Stimulated activated CD4-positive, alpha-beta T cell treated with anti-CD3 and anti-CD28 coated beads, Interleukin-1b, Interleukin-23, amount 100 ng/mL, for 48 hours (primary cell): ENCODE data around the gene MICAL3.
A peak's percentile ranks its signal among the peaks of the same experiment; 100 is the strongest.
"Not testable (repeated sequence)": the region's sequence is repeated elsewhere in the genome, so short reads cannot be mapped to it uniquely, and the experiment has no call there.

Source experiments
- DNase-seq: peaks from one replicate; pipeline ENCODE4 v3.0.0-alpha.2; 2020

MICAL3 gene

GRCh38 chr22:18024276-18024939 is at the start of gene MICAL3:
Gene MICAL3, minus strand, starts transcription at chr22:18024561. Its CDS starts 117,749 bp downstream, at chr22:17906812.
- DNase-seq: peak; percentile 44

GRCh38 chr22:18073927-18074326 is 49.6 kb upstream of the MICAL3 start:
- DNase-seq: not testable (repeated sequence)

- no peak for DNase-seq
Measured at GRCh38 chr22:18073467-18073866, 49.1 kb upstream of the MICAL3 start.

- no peak for DNase-seq
Measured at GRCh38 chr22:18071968-18072310, 47.6 kb upstream of the MICAL3 start.

GRCh38 chr22:18071307-18071967 is 47.1 kb upstream of the MICAL3 start:
- DNase-seq: not testable (repeated sequence)

GRCh38 chr22:18070556-18071306 is 46.4 kb upstream of the MICAL3 start:
- DNase-seq: no peak

- no peak for DNase-seq
Measured at GRCh38 chr22:18070041-18070440, 45.7 kb upstream of the MICAL3 start.

GRCh38 chr22:18069041-18069440 is 44.7 kb upstream of the MICAL3 start:
- DNase-seq: no peak

GRCh38 chr22:18068381-18068988 is 44.1 kb upstream of the MICAL3 start:
- no peak for DNase-seq

GRCh38 chr22:18067548-18068341 is 43.4 kb upstream of the MICAL3 start:
- no peak for DNase-seq

GRCh38 chr22:18067121-18067520 is 42.8 kb upstream of the MICAL3 start:
- no peak for DNase-seq

GRCh38 chr22:18066181-18066859 is 42.0 kb upstream of the MICAL3 start:
- no peak for DNase-seq

GRCh38 chr22:18065256-18065655 is 40.9 kb upstream of the MICAL3 start:
- DNase-seq: no peak

GRCh38 chr22:18064636-18065035 is 40.3 kb upstream of the MICAL3 start:
- no peak for DNase-seq

- not testable (repeated sequence) for DNase-seq
Measured at GRCh38 chr22:18063715-18064114, 39.4 kb upstream of the MICAL3 start.

GRCh38 chr22:18063306-18063705 is 38.9 kb upstream of the MICAL3 start:
- DNase-seq: no peak

- no peak for DNase-seq
Measured at GRCh38 chr22:18062421-18062820, 38.1 kb upstream of the MICAL3 start.

- DNase-seq: no peak
Measured at GRCh38 chr22:18060646-18061620, 36.6 kb upstream of the MICAL3 start.

- DNase-seq: no peak
Measured at GRCh38 chr22:18059991-18060390, 35.6 kb upstream of the MICAL3 start.

GRCh38 chr22:18059473-18059872 is 35.1 kb upstream of the MICAL3 start:
- DNase-seq: no peak

GRCh38 chr22:18059094-18059417 is 34.7 kb upstream of the MICAL3 start:
- no peak for DNase-seq
